GM21825 (cell line): Measurements from ENCODE around the gene PPP1R16B.

ENCODE experiments used
- ATAC-seq: cut with Tn5 transposase; IDR thresholded peaks from one replicate; pipeline ENCODE4 v1.9.1; 2021; ENCODE audit warnings: mild to moderate bottlenecking, moderate library complexity; ENCODE audit not compliant: unreplicated experiment

The PPP1R16B gene

DNA sequence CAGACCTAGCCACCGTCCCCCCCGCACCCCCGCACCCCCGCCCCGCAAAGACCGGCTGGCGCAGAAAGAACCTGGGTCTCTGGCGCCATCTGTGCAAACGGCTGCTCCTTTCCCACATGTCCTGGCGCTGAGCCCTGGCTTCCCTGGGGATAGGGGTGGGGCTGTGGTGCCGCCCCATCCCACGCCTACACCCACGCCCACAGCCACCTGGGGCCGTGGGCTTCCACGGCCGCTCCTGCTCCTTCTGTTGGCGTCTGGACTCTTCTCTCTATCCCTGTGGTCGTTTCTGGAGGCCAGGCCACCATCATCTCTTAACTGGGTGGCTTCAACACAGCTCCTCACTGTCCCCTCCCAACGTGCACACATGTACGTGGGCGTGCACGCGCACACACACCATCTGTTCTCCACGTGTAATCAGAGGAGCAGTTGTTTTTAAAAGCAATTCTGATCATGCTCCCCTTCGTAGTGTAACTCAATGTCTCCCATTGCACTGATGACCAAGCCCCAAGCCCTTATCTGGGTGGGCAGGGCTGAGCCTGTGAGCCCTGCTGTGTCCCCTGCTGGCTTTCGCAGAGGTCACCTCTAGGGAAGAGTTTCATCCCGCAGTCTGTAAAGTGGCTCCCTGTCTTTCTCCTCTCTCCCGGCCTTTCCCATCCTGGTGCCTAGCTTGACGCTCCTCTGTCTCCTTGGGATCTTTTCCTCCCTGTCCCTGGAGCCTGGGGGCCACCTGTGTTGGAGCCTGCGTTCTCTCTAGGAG lies 88.8 kb downstream of the PPP1R16B start:
- no peak for ATAC-seq

DNA sequence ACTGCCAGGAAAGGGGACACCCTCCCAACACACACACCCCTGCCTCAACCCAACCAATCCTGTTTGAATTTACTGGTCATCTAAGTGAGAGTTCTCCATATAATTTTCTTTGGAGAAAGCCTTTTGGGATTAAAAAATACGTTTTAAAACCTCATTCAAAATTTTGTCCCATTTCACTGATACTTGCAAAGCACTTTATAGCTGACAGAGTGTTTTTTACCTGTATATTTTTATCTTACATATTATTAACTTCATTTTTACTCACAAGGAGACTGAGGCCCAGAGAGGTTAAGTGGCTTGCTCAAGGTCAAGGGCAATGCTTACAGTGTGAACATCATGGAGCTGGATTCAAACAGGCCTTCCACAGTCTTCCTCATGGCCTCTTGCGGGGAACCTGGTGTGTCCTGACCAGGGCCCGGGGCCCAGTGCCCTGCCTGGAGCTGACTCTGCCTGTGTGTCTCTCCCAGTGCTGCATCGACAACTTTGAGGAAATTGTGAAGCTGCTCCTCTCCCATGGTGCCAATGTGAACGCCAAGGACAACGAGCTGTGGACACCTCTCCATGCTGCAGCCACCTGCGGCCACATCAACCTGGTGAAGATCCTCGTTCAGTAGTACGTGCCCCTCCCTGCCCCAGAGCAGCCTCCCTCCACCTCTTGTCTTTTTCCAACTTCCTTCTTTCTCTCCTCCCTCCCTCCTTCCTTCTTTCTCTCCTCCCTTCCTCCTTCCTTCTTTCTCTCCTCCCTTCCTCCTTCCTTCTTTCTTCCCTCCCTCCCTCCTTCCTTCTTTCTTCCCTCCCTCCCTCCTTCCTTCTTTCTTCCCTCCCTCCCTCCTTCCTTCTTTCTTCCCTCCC lies 89.8 kb downstream of the PPP1R16B start:
- no peak for ATAC-seq

- no peak for ATAC-seq
These were observed 90.6 kb downstream of the PPP1R16B start for GRCh38 chr20:38896009-38896594.

- no peak for ATAC-seq
These were observed 91.8 kb downstream of the PPP1R16B start for GRCh38 chr20:38897267-38897666.

- no peak for ATAC-seq
These were observed 95.1 kb downstream of the PPP1R16B start for GRCh38 chr20:38900606-38901005.

DNA sequence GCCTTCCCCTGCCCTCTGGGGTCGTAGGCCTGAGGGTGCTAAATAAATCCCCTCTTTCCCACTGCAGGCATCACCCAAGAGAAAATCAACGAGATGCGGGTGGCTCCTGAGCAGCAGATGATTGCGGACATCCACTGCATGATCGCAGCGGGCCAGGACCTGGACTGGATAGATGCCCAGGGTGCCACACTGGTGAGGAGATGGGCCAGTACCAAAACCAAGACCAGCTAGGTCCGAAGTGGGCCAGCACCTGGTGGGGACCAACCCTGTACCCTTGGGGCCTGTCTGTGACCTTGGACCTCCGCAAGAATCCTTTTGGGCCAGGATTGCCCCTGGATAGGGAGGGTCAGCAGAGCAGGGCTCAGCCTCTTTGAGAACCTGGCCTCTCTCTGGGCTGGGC lies 97.1 kb downstream of the PPP1R16B start:
- ATAC-seq, result no peak

GRCh38 chr20:38903335-38903734 lies 97.8 kb downstream of the PPP1R16B start:
- ATAC-seq, result no peak

GRCh38 chr20:38905375-38905774 lies 99.9 kb downstream of the PPP1R16B start:
- ATAC-seq, result no peak

GRCh38 chr20:38907918-38908677 lies 102.6 kb downstream of the PPP1R16B start:
- no peak for ATAC-seq

GRCh38 chr20:38915355-38915754 lies 109.9 kb downstream of the PPP1R16B start:
- ATAC-seq, result no peak

GRCh38 chr20:38917657-38918056 lies 112.2 kb downstream of the PPP1R16B start:
- ATAC-seq, result no peak

- no peak for ATAC-seq
These were observed 112.7 kb downstream of the PPP1R16B start for GRCh38 chr20:38918172-38918571.

DNA sequence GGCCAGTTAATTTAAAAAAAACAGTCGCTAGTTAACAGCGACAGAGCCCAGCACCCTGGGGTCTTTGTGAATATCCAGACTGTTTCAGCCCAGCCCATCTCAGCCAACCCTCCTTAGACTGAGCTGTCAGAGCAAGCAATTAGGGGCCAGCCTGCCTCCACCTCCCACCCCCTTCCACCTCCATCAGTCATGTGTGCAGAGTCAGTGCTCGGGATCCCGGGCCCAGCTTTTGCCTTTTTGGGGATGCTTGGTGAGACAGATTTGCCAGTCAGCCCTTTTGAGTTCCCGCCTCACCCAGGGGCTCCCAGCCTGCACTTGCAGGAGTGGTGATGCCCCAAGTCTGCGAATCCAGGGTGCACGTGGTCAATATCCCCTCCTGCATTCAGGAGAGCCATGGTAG lies 114.2 kb downstream of the PPP1R16B start:
- ATAC-seq, result no peak

DNA sequence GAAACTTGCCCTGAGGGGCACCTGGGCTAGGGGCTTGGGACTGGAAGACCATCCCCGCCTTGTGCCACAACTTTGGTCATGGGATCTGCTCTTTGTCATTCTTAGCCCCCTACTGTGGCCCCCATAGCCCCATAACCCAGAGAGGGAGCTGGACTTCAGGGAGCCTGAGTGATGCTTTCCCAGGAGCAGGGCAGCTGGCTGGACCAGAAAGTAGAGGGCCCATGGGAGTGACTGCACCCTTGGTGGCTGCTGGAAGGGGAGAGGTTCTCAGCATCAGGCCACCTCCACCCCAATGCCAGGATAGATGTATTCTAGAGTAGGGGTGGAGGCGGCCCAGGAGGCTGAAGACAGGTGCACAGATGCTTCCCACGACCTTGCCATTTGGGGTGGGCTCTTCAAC lies 114.9 kb downstream of the PPP1R16B start:
- no peak for ATAC-seq

DNA sequence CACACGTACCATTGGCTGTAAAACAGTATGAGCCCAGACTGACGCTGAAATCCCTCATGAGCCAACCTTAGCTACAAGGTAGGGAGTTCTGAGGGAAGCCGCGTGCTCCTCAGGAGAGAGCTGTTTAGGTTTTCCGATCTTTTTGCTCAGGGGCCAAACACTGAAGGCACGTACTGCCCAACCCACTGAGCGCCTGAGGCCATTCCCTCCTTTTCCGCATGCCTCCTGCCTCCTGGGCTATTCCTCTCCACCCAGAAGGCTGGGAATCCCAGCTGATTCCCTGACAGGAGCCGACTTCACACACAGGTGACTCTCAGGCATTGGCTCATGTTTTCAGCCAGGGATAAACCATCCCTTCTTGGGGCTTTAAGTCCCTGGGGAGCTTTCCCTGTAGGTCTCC lies 115.4 kb downstream of the PPP1R16B start:
- no peak for ATAC-seq

- ATAC-seq, result no peak
These were observed 119.2 kb downstream of the PPP1R16B start for GRCh38 chr20:38924718-38925117.

DNA sequence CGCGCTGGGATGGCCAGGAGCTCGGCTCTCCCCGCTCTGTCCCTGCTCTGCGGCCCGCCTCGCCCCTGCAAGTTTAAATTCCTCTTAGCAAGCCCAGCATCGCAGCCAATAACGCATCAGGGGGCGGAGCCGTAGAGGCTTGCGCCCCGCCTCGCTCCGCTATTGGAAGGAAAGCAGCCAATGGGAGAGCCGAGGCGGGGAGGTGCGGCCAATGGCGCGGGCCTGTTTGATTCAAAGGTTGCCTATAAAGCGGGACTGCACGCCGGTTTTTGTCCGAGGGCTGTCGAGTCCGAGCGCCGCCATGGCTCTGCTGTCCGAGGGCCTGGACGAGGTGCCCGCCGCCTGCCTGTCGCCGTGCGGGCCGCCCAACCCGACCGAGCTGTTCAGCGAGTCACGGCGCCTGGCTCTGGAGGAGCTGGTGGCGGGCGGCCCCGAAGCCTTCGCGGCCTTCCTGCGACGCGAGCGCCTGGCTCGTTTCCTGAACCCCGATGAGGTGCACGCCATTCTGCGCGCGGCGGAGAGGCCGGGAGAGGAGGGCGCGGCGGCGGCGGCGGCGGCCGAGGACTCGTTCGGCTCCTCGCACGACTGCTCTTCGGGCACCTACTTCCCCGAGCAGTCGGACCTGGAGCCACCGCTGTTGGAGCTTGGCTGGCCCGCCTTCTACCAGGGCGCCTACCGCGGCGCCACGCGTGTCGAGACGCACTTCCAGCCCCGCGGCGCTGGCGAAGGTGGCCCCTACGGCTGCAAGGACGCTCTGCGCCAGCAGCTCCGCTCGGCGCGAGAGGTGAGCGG lies 120.8 kb downstream of the PPP1R16B start, which contains the start of gene FAM83D:
Gene FAM83D (plus strand): TSS at position 276 of the 792 bp plus-strand sequence. CDS start 26 bp downstream, at position 302.
- peak; percentile 94 for ATAC-seq

DNA sequence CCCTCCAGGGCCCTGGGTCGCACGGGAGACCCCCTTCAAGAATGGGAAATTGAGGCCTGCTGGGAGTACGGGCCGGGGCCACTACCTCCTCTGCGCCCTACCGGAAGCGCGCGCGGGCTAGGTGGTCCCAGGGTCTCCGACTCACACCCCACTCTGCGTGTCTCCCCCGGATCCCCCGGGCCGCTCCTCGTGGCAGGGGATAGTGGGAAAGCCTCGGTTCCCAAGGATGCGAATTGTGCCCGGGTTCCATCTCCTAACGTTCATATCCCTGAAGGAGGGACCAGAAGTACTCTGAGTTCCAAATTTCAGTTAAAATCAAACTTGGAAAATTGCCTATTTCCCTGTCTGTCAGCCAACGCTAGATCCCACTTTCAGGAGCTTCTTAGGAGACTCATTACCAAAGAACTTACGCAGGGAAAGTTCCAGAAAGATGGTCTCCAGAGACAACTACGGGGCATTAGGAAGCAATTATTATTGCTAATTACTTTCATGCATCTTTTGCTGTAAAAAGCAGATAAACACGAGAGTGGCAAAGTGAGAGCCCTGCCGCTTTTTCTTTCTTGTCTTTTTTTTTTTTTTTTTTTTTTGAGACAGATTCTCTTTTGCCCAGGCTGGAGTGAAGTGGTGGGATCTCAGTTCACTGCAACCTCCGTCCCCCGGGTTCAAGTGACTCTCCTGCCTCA lies 121.6 kb downstream of the PPP1R16B start:
- ATAC-seq, result peak; percentile 3

DNA sequence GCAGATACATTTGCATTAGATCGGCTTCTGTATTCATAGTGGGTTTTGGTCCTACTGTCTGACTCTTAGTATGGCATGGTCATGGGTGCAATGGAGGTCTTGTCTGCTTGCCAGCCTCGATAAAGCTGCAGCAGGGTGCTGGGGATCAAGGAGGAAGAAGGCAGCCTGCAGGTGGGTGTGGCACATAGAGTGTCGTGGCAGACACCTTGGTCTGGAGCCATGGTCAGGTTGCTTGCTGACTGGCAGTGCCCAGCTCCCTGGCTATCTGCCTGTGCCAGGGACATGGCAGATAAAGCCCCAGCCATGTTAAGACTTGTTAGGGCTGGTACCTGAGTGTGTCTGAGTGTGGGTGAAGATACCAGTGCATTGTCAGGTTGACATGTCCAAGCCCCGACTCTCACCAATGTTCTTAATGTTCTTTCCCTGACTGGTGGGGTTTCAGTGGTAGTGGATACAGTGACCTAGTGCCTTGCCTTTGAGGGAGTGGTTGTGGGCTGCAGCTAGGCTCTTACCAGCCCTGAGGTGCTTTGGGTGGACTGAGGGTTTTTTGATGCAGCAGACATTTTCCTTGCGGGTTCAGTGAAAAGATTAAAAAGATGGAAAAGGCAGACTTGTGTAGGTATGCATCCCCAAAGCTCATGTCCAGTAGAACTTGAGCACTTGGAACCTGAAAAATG lies 122.5 kb downstream of the PPP1R16B start:
- ATAC-seq, result no peak
